ENCODE measurements around the gene CLPSL1. TPM values are rescaled to one million over a fixed set of nuclear protein-coding genes. Genes with fewer than 3 reads are reported as not detected.

CLPSL1 gene
- total and polyA plus RNA-seq, 2 of the 13 experiments (the other 11 are each of a cell fraction or from before 2014, with no cell fraction given), result not detected

- TF ChIP-seq, protein P1, sequence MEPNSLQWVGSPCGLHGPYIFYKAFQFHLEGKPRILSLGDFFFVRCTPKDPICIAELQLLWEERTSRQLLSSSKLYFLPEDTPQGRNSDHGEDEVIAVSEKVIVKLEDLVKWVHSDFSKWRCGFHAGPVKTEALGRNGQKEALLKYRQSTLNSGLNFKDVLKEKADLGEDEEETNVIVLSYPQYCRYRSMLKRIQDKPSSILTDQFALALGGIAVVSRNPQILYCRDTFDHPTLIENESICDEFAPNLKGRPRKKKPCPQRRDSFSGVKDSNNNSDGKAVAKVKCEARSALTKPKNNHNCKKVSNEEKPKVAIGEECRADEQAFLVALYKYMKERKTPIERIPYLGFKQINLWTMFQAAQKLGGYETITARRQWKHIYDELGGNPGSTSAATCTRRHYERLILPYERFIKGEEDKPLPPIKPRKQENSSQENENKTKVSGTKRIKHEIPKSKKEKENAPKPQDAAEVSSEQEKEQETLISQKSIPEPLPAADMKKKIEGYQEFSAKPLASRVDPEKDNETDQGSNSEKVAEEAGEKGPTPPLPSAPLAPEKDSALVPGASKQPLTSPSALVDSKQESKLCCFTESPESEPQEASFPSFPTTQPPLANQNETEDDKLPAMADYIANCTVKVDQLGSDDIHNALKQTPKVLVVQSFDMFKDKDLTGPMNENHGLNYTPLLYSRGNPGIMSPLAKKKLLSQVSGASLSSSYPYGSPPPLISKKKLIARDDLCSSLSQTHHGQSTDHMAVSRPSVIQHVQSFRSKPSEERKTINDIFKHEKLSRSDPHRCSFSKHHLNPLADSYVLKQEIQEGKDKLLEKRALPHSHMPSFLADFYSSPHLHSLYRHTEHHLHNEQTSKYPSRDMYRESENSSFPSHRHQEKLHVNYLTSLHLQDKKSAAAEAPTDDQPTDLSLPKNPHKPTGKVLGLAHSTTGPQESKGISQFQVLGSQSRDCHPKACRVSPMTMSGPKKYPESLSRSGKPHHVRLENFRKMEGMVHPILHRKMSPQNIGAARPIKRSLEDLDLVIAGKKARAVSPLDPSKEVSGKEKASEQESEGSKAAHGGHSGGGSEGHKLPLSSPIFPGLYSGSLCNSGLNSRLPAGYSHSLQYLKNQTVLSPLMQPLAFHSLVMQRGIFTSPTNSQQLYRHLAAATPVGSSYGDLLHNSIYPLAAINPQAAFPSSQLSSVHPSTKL (CRISPR knock-in tag; IDR thresholded peaks at IDR 0.05), result no peak
- TF ChIP-seq, protein P2, sequence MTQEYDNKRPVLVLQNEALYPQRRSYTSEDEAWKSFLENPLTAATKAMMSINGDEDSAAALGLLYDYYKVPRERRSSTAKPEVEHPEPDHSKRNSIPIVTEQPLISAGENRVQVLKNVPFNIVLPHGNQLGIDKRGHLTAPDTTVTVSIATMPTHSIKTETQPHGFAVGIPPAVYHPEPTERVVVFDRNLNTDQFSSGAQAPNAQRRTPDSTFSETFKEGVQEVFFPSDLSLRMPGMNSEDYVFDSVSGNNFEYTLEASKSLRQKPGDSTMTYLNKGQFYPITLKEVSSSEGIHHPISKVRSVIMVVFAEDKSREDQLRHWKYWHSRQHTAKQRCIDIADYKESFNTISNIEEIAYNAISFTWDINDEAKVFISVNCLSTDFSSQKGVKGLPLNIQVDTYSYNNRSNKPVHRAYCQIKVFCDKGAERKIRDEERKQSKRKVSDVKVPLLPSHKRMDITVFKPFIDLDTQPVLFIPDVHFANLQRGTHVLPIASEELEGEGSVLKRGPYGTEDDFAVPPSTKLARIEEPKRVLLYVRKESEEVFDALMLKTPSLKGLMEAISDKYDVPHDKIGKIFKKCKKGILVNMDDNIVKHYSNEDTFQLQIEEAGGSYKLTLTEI (CRISPR knock-in tag; conservative IDR thresholded peaks at IDR 0.05), result no peak
- TF ChIP-seq ZNF678 (CRISPR knock-in tag; IDR thresholded peaks at IDR 0.05) (no peak), ZNF260 (CRISPR knock-in tag; IDR thresholded peaks at IDR 0.05; ENCODE audit: borderline replicate concordance, low read depth) (no peak), RNF2 (conservative IDR thresholded peaks at IDR 0.05; ENCODE audit: low read depth) (no peak), SOX6 (IDR thresholded peaks at IDR 0.05) (no peak), SOX6 (CRISPR knock-in tag; IDR thresholded peaks at IDR 0.05) (no peak), ISL2 (CRISPR knock-in tag; IDR thresholded peaks at IDR 0.05) (no peak), ZNF431 (CRISPR knock-in tag; IDR thresholded peaks at IDR 0.05; ENCODE audit: borderline replicate concordance, low read depth) (no peak), ZBED4 (CRISPR knock-in tag; IDR thresholded peaks at IDR 0.05; ENCODE audit: borderline replicate concordance) (no peak), ZNF124 (CRISPR knock-in tag; IDR thresholded peaks at IDR 0.05) (no peak), MAFG (CRISPR knock-in tag; IDR thresholded peaks at IDR 0.05) (no peak), ELF1 (CRISPR knock-in tag; IDR thresholded peaks at IDR 0.05) (no peak), MED1 (CRISPR knock-in tag; IDR thresholded peaks at IDR 0.05) (no peak)
- TF ChIP-seq, protein P3, sequence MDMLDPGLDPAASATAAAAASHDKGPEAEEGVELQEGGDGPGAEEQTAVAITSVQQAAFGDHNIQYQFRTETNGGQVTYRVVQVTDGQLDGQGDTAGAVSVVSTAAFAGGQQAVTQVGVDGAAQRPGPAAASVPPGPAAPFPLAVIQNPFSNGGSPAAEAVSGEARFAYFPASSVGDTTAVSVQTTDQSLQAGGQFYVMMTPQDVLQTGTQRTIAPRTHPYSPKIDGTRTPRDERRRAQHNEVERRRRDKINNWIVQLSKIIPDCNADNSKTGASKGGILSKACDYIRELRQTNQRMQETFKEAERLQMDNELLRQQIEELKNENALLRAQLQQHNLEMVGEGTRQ (IDR thresholded peaks at IDR 0.05; ENCODE audit: low read depth, low read length), result no peak
- TF ChIP-seq, protein P3 (CRISPR knock-in tag; IDR thresholded peaks at IDR 0.05; ENCODE audit: borderline replicate concordance), result no peak
- TF ChIP-seq, protein P4, sequence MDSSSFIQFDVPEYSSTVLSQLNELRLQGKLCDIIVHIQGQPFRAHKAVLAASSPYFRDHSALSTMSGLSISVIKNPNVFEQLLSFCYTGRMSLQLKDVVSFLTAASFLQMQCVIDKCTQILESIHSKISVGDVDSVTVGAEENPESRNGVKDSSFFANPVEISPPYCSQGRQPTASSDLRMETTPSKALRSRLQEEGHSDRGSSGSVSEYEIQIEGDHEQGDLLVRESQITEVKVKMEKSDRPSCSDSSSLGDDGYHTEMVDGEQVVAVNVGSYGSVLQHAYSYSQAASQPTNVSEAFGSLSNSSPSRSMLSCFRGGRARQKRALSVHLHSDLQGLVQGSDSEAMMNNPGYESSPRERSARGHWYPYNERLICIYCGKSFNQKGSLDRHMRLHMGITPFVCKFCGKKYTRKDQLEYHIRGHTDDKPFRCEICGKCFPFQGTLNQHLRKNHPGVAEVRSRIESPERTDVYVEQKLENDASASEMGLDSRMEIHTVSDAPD (CRISPR knock-in tag; IDR thresholded peaks at IDR 0.05), result no peak
Measured at GRCh38 chr6:35731414-35731735, 49.4 kb upstream of the CLPSL1 start (continued).
